Prostate gland (tissue), 2 donors: ENCODE data around the gene ARHGAP24.

Experiments used
- CTCF ChIP-seq, 4 experiments: fragments of 200-600 bp in 2 of 4; fragments of 450-650 bp in 2 of 4; sonication (generic) in 2 of 4; IDR thresholded peaks; 1 replicate in 3 of 4; 2 replicates in 1 of 4; pipeline ENCODE4 v1.5.1; 2016 to 2019; ENCODE audit warnings: antibody characterized with exemption in 4 of 4, mild to moderate bottlenecking in 2 of 4, moderate library complexity in 2 of 4
- POLR2A ChIP-seq: fragments of 450-650 bp; IDR thresholded peaks from one replicate; pipeline ENCODE4 v1.6.1; 2016; ENCODE audit warnings: antibody characterized with exemption, mild to moderate bottlenecking
- POLR2AphosphoS5 ChIP-seq: sonication (generic); formaldehyde crosslinking; IDR thresholded peaks from one replicate; pipeline ENCODE4 v1.6.1; 2017; ENCODE audit warnings: antibody characterized with exemption

- TF ChIP-seq CTCF (IDR thresholded peaks at IDR 0.05): no peak
- no peak for TF ChIP-seq POLR2AphosphoS5
- no peak for TF ChIP-seq POLR2A
Observed at GRCh38 chr4:85514117-85514516, 39.2 kb downstream of the ARHGAP24 start.
